HCT116 (cell line): Measurements from ENCODE around the gene CCDC187. TPM values are rescaled to one million over a fixed set of nuclear protein-coding genes. Genes with fewer than 3 reads are reported as not detected.

ENCODE experiments used
- ATAC-seq: fragments of 200-7000 bp; cut with Tn5 transposase; 2 replicates; pipeline ENCODE4 v1.9.1; 2020; ENCODE audit warnings: mild to moderate bottlenecking, moderate library complexity
- BruUV-seq: library from RNA; stranded (reverse); fragments of 400-500 nt; replicated peaks from 2 replicates; lab custom pipeline; 2021; lab: Mats Ljungman, UMichigan
- CTCF ChIA-PET: fragments of 300-600 bp; sonication (Branson Sonifier 250); formaldehyde crosslinking; loops from one replicate; lab custom pipeline; 2021; ENCODE audit warnings: antibody characterized with exemption; lab: Charles Lee
- POLR2A ChIA-PET: fragments of 300-600, 350-600 bp; sonication (Branson Sonifier 250); formaldehyde crosslinking; loops from one replicate; lab custom pipeline; 2021; ENCODE audit warnings: antibody characterized with exemption; lab: Charles Lee
- RAD21 ChIA-PET, 2 experiments: fragments of 300-600 bp; sonication (Branson Sonifier 250); formaldehyde crosslinking; loops; one replicate each; lab custom pipeline; 2023; ENCODE audit warnings: low total read pairs in 2 of 2; ENCODE audit not compliant: uncharacterized antibody in 2 of 2, unreplicated experiment in 2 of 2, low non-redundant PET in 1 of 2; lab: Charles Lee
- DNase-seq: peaks from one replicate; pipeline ENCODE4 v3.0.0-alpha.2; 2010; ENCODE audit warnings: low read depth, low spot score
- H2AFZ ChIP-seq: fragments of 200-600 bp; shearing (Covaris generic), sonication (generic); 2 replicates; pipeline ENCODE4 v1.6.1; 2017; ENCODE audit warnings: low read depth, mixed run types, mixed read lengths, antibody characterized with exemption, low read length; ENCODE audit not compliant: poor library complexity, severe bottlenecking
- H3K27ac ChIP-seq: 2 replicates; pipeline ENCODE4 v1.5.1; 2012; ENCODE audit warnings: low read depth, low read length
- H3K27me3 ChIP-seq: fragments of 200-600 bp; sonication (generic); 2 replicates; pipeline ENCODE4 v1.6.1; 2016; ENCODE audit warnings: mixed run types, low read length, mixed read lengths; ENCODE audit not compliant: insufficient read depth
- H3K36me3 ChIP-seq, 2 experiments: fragments of 200-500 bp in 1 of 2; fragments of 200-600 bp in 1 of 2; sonication (Bioruptor generic) in 1 of 2; sonication (generic) in 1 of 2; 2 replicates each; pipeline versions ENCODE4 v1.5.1 to v1.6.1; 2014 to 2016; ENCODE audit warnings: low read length in 2 of 2, inconsistent platforms in 1 of 2, mixed read lengths in 1 of 2, mixed run types in 1 of 2; ENCODE audit not compliant: insufficient read depth in 2 of 2, control insufficient read depth in 1 of 2
- H3K4me1 ChIP-seq, 2 experiments: fragments of 200-600 bp in 1 of 2; sonication (generic) in 1 of 2; 2 replicates each; pipeline versions ENCODE4 v1.5.1 to v1.6.1; 2012 to 2017; ENCODE audit warnings: low read length in 2 of 2, inconsistent platforms in 1 of 2, mild to moderate bottlenecking in 1 of 2, mixed read lengths in 1 of 2, mixed run types in 1 of 2, moderate library complexity in 1 of 2; ENCODE audit not compliant: insufficient read depth in 2 of 2, control insufficient read depth in 1 of 2
- H3K4me2 ChIP-seq: fragments of 200-600 bp; sonication (generic); 2 replicates; pipeline ENCODE4 v1.6.1; 2017; ENCODE audit warnings: mixed run types, low read length, mixed read lengths
- H3K4me3 ChIP-seq, 2 experiments: fragments of 200-600 bp in 1 of 2; sonication (generic) in 1 of 2; replicated peaks in 1 of 2; 2 replicates each; pipeline ENCODE4 v1.5.1; 2011 to 2016; ENCODE audit warnings: low read length in 2 of 2, control low read depth in 1 of 2, low read depth in 1 of 2, mild to moderate bottlenecking in 1 of 2, mixed read lengths in 1 of 2, mixed run types in 1 of 2
- H3K79me2 ChIP-seq: fragments of 200-600 bp; sonication (generic); 2 replicates; pipeline ENCODE4 v1.6.1; 2017; ENCODE audit warnings: mild to moderate bottlenecking, mixed run types, low read length, moderate library complexity, mixed read lengths; ENCODE audit not compliant: insufficient read depth
- H3K9ac ChIP-seq: fragments of 200-600 bp; sonication (generic); 2 replicates; pipeline ENCODE4 v1.6.1; 2016; ENCODE audit warnings: low read length, mixed read lengths
- H3K9me2 ChIP-seq: fragments of 200-600 bp; sonication (generic), shearing (Covaris generic); 2 replicates; pipeline ENCODE4 v1.6.1; 2017; ENCODE audit warnings: mixed run types, mild to moderate bottlenecking, moderate library complexity; ENCODE audit not compliant: insufficient read depth
- H3K9me3 ChIP-seq, 2 experiments: fragments of 200-500 bp in 1 of 2; fragments of 200-600 bp in 1 of 2; sonication (Bioruptor generic) in 1 of 2; sonication (generic) in 1 of 2; 2 replicates each; pipeline ENCODE4 v1.6.1; 2014 to 2017; ENCODE audit warnings: low read length in 2 of 2, mixed read lengths in 2 of 2, inconsistent platforms in 1 of 2, low read depth in 1 of 2, mild to moderate bottlenecking in 1 of 2, mixed run types in 1 of 2, moderate library complexity in 1 of 2; ENCODE audit not compliant: control insufficient read depth in 1 of 2, insufficient read depth in 1 of 2
- H4K20me1 ChIP-seq: fragments of 200-600 bp; sonication (generic), shearing (Covaris generic); 2 replicates; pipeline ENCODE4 v1.6.1; 2017; ENCODE audit warnings: mixed run types, mild to moderate bottlenecking, moderate library complexity; ENCODE audit not compliant: insufficient read depth
- CEBPB ChIP-seq: IDR thresholded peaks from 2 replicates; pipeline ENCODE4 v1.6.1; 2012; ENCODE audit warnings: low read depth
- FOSL1 ChIP-seq: IDR thresholded peaks from 2 replicates; pipeline ENCODE4 v1.6.1; 2012; ENCODE audit warnings: low read depth
- JUND ChIP-seq: IDR thresholded peaks from 2 replicates; pipeline ENCODE4 v1.6.1; 2012
- POLR2A ChIP-seq: IDR thresholded peaks from 2 replicates; pipeline ENCODE4 v1.7.0; 2011; ENCODE audit warnings: borderline replicate concordance; ENCODE audit not compliant: insufficient read depth, insufficient read length; ENCODE audit errors: extremely low read depth
- POLR2AphosphoS5 ChIP-seq: IDR thresholded peaks from 2 replicates; pipeline ENCODE4 v1.6.1; 2011; ENCODE audit warnings: mild to moderate bottlenecking, low read depth, low read length, moderate library complexity
- RAD21 ChIP-seq: IDR thresholded peaks from 2 replicates; pipeline ENCODE4 v1.6.1; 2012; ENCODE audit warnings: low read depth, mild to moderate bottlenecking
- REST ChIP-seq: IDR thresholded peaks from 2 replicates; pipeline ENCODE4 v1.6.1; 2012; ENCODE audit warnings: low read depth
- TCF7L2 ChIP-seq: IDR thresholded peaks from 2 replicates; pipeline ENCODE4 v1.7.0; 2011; ENCODE audit warnings: borderline replicate concordance, inconsistent platforms; ENCODE audit not compliant: insufficient read depth, insufficient read length; ENCODE audit errors: extremely low read depth
- YY1 ChIP-seq: IDR thresholded peaks from 2 replicates; pipeline ENCODE4 v1.6.1; 2011; ENCODE audit warnings: low read length, low read depth, moderate library complexity, mild to moderate bottlenecking; ENCODE audit not compliant: insufficient replicate concordance; ENCODE audit errors: extremely low read depth
- ZNF274 ChIP-seq: fragments of 200-500 bp; sonication (Bioruptor generic); IDR thresholded peaks from 2 replicates; pipeline ENCODE4 v1.6.1; 2014; ENCODE audit warnings: mild to moderate bottlenecking, low read depth, low read length, inconsistent platforms
- intact Hi-C: fragments of 100-400 bp; cut with micrococcal nuclease; formaldehyde crosslinking; loops from 2 replicates; pipeline ENCODE4 v1.10.0; 2022
- total RNA-seq: library from RNA; stranded (reverse); gene quantifications from one replicate; pipeline ENCODE4 v1.2.1, GENCODE V29; 2021; ENCODE audit not compliant: unreplicated experiment

The CCDC187 gene
- total RNA-seq, 1 experiment from 2014 or later: 4.6 TPM

DNA sequence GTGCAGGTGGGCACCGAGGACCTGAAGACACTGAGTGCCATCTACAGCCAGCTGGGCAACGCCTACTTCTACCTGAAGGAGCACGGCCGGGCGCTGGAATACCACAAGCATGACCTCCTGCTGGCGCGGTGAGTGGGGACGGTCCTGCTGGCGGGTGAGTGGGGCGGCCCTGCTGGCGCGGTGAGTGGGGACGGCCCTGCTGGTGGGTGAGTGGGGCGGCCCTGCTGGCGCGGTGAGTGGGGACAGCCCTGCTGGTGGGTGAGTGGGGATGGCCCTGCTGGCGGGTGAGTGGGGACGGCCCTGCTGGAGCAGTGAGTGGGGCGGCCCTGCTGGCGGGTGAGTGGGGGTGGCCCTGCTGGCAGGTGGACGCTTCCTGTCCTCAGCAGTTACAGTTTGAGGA is 30.6 kb upstream of the CCDC187 start (continued):
- TF ChIP-seq TCF7L2 (no peak), FOSL1 (no peak), REST (no peak), CEBPB (no peak), POLR2AphosphoS5 (no peak), JUND (no peak), ZNF274 (no peak), POLR2A (no peak)
- TF ChIP-seq, all 23 proteins: peak for 0

- H3K27me3 ChIP-seq: no peaks in the 10 kb centered on the region
- no peaks in the 10 kb centered on the region for H3K9me3 ChIP-seq
- H2AFZ ChIP-seq: no peak overlapping the region
- ATAC-seq: no peak
- no peak for DNase-seq
- CTCF ChIA-PET: no interaction called here
- H3K27ac ChIP-seq: no peak overlapping the region
- BruUV-seq: no TSS peak
- no peak overlapping the region for H3K4me2 ChIP-seq
- TF ChIP-seq POLR2A (no peak), YY1 (no peak), RAD21 (no peak)
- TF ChIP-seq, all 23 proteins: peak for 0
- no peaks in the 10 kb centered on the region for H3K9me2 ChIP-seq
- no peak overlapping the region for H3K4me3 ChIP-seq
- POLR2A ChIA-PET: no interaction called here
- intact Hi-C loops: no loop called here
- H3K79me2 ChIP-seq: peaks cover 13% of the 10 kb centered on the region; the same call in 1 of the 2 replicates
- H3K4me1 ChIP-seq: peaks cover 4 to 7% of the 10 kb centered on the region in 2 experiments; a peak in 2 of 4 replicates
- H3K9ac ChIP-seq: no peak overlapping the region
- H3K36me3 ChIP-seq: no peaks in the 10 kb centered on the region; a peak in 1 of 4 replicates
- H4K20me1 ChIP-seq: no peaks in the 10 kb centered on the region
- RAD21 ChIA-PET: no interaction called here
These were observed 29.6 kb upstream of the CCDC187 start for GRCh38 chr9:136333486-136333885.
